ENCODE measurements around the gene ABHD5.

GRCh38 chr3:43649365-43649968 is 41.3 kb upstream of the ABHD5 start:
- TF ChIP-seq CTCF (IDR thresholded peaks at IDR 0.05; ENCODE audit: low read length) (no peak), EZH2 (optimal IDR thresholded peaks at IDR 0.05; ENCODE audit: low read depth, low read length) (no peak), EZH2phosphoT487 (IDR thresholded peaks at IDR 0.05; ENCODE audit: low read length) (no peak)

Data from MM.1S (cell line).